HepG2 (cell line): ENCODE results near the gene ACOXL. TPM values are rescaled to one million over a fixed set of nuclear protein-coding genes. Genes with fewer than 3 reads are reported as not detected.

Experiments
- ARID2 ChIP-seq: sonication (generic); formaldehyde crosslinking; IDR thresholded peaks from 2 replicates; pipeline ENCODE4 v1.8.1; 2022; ENCODE audit warnings: mild to moderate bottlenecking, missing genetic modification reagents, borderline replicate concordance
- ASH2L ChIP-seq: fragments of 300-600, 200-600 bp; sonication (generic); IDR thresholded peaks from 2 replicates; pipeline ENCODE4 v1.7.0; 2017; ENCODE audit warnings: low read depth, mild to moderate bottlenecking, moderate library complexity, mixed read lengths, low read length; ENCODE audit not compliant: insufficient read length
- BORCS8-MEF2B ChIP-seq: sonication (generic); formaldehyde crosslinking; IDR thresholded peaks from 2 replicates; pipeline ENCODE4 v1.8.0; 2022; ENCODE audit warnings: mild to moderate bottlenecking, missing genetic modification reagents
- ELF1 ChIP-seq: sonication (generic); formaldehyde crosslinking; IDR thresholded peaks from 2 replicates; pipeline ENCODE4 v1.4.0; 2020; ENCODE audit warnings: missing genetic modification reagents
- NBN ChIP-seq: fragments of 450-650 bp; conservative IDR thresholded peaks from 2 replicates; pipeline ENCODE4 v1.6.1; 2017
- PATZ1 ChIP-seq: sonication (generic); formaldehyde crosslinking; IDR thresholded peaks from 2 replicates; pipeline ENCODE4 v1.4.0; 2020; ENCODE audit warnings: missing genetic modification reagents
- PBX2 ChIP-seq: IDR thresholded peaks from 2 replicates; pipeline ENCODE4 v1.6.1; 2016; ENCODE audit warnings: control low read depth
- TEAD3 ChIP-seq: optimal IDR thresholded peaks from 2 replicates; pipeline ENCODE3; 2016; ENCODE audit warnings: borderline replicate concordance
- USF2 ChIP-seq, 2 experiments: sonication (generic) in 1 of 2; formaldehyde crosslinking in 1 of 2; IDR thresholded peaks; 2 replicates each; pipeline versions ENCODE4 v1.5.1 to v1.6.1; 2011 to 2020; ENCODE audit warnings: borderline replicate concordance in 1 of 2, low read depth in 1 of 2, low read length in 1 of 2, mild to moderate bottlenecking in 1 of 2, missing genetic modification reagents in 1 of 2, moderate library complexity in 1 of 2
- ZNF234 ChIP-seq: sonication (generic); formaldehyde crosslinking; conservative IDR thresholded peaks from 2 replicates; pipeline ENCODE4 v1.5.1; 2020; ENCODE audit warnings: mild to moderate bottlenecking, missing genetic modification reagents
- ZSCAN5A ChIP-seq: sonication (generic); formaldehyde crosslinking; IDR thresholded peaks from 2 replicates; pipeline ENCODE4 v1.8.0; 2022; ENCODE audit warnings: mild to moderate bottlenecking, missing genetic modification reagents, borderline replicate concordance
- polyA plus RNA-seq, 8 experiments: library from polyadenylated mRNA; depleted of rRNA in 3 of 8; stranded (reverse) in 7 of 8; unstranded in 1 of 8; fragments of >200 nt; fragmentation: Illumina TruSeq in 4 of 8; extraction: Trizol in 4 of 8; gene quantifications; 2 replicates each; pipeline versions ENCODE4 v1.2.1 to v1.2.3, GENCODE V29; 2011 to 2016; ENCODE audit warnings: low read depth in 4 of 8, missing spikeins in 1 of 8, mixed read lengths in 1 of 8; ENCODE audit not compliant: insufficient read depth in 1 of 8
- total RNA-seq, 5 experiments: library from RNA; depleted of rRNA; stranded (reverse); fragments of >200 nt; fragmentation: Illumina TruSeq; extraction: Trizol; gene quantifications; 2 replicates each; pipeline ENCODE4 v1.2.3, GENCODE V29; 2016; ENCODE audit warnings: low read depth in 1 of 5

The ACOXL gene
- total and polyA plus RNA-seq, 2 of the 13 experiments (the other 11 are each of a cell fraction or from before 2014, with no cell fraction given) = not detected

- TF ChIP-seq USF2 (IDR thresholded peaks at IDR 0.05; ENCODE audit: low read depth, low read length) (no peak), USF2 (CRISPR knock-in tag; IDR thresholded peaks at IDR 0.05; ENCODE audit: borderline replicate concordance) (no peak), ZSCAN5A (CRISPR knock-in tag) (0 out of 2 replicates have a peak, but pooled peaks have one; percentile 55), BORCS8-MEF2B (CRISPR knock-in tag) (peak; percentile 65; the same call in 1 of the 2 replicates), NBN (no peak), ZNF234 (CRISPR knock-in tag) (no peak), ARID2 (CRISPR knock-in tag) (peak; percentile 49; the same call in 1 of the 2 replicates), ELF1 (CRISPR knock-in tag) (peak; percentile 63), PATZ1 (peak; percentile 40; the same call in 1 of the 2 replicates), TEAD3 (CRISPR knock-in tag) (peak; percentile 9), PBX2 (CRISPR knock-in tag) (no peak), ASH2L (no peak)
These were observed 403.0 kb downstream of the ACOXL start (continued) for GRCh38 chr2:111135237-111135909.
